Naive thymus-derived CD8-positive, alpha-beta T cell (primary cell): ENCODE measurements around the gene SELPLG. TPM values are rescaled to one million over a fixed set of nuclear protein-coding genes. Genes with fewer than 3 reads are reported as not detected.
A peak's percentile ranks its signal among the peaks of the same experiment; 100 is the strongest.

Experiments
- ATAC-seq, 2 donors: fragments of 150-1000 bp; cut with Tn5 transposase in 1 of 2; sonication (Bioruptor Pico), chemical (Tn5 transposase) in 1 of 2; 1 replicate in 1 of 2; 2 replicates in 1 of 2; pipeline ENCODE4 v1.10.0; 2021; ENCODE audit warnings: mild to moderate bottlenecking in 2 of 2, moderate library complexity in 2 of 2
- POLR2A ChIA-PET: fragments of 350-600 bp; sonication (Branson Sonifier 250); formaldehyde crosslinking; loops from one replicate; lab custom pipeline; 2021; ENCODE audit warnings: antibody characterized with exemption; lab: Charles Lee
- DNase-seq, 10 donors: peaks; one replicate each; pipeline versions ENCODE4 v3.0.0 to v3.0.0-alpha.2; 2020 to 2022
- H3K27ac Mint-ChIP-seq, 10 donors: one replicate each; pipeline ENCODE4 v1.8.0; 2020 to 2022; ENCODE audit warnings: mild to moderate bottlenecking in 10 of 10, mixed read lengths in 10 of 10, moderate library complexity in 4 of 10, inconsistent platforms in 1 of 10
- H3K27me3 Mint-ChIP-seq, 5 donors: one replicate each; pipeline ENCODE4 v1.8.0; 2021 to 2022; ENCODE audit warnings: mixed read lengths in 5 of 5
- H3K36me3 Mint-ChIP-seq, 3 donors: one replicate each; pipeline ENCODE4 v1.8.0; 2020 to 2022; ENCODE audit warnings: mixed read lengths in 3 of 3, mild to moderate bottlenecking in 2 of 3, inconsistent platforms in 1 of 3
- H3K4me1 Mint-ChIP-seq, 4 donors: one replicate each; pipeline ENCODE4 v1.8.0; 2021 to 2022; ENCODE audit warnings: mixed read lengths in 4 of 4
- H3K4me3 Mint-ChIP-seq, 10 donors: one replicate each; pipeline ENCODE4 v1.8.0; 2020 to 2022; ENCODE audit warnings: mild to moderate bottlenecking in 10 of 10, mixed read lengths in 10 of 10, moderate library complexity in 6 of 10, inconsistent platforms in 1 of 10
- H3K9me3 Mint-ChIP-seq, 9 donors: one replicate each; pipeline ENCODE4 v1.8.0; 2020 to 2022; ENCODE audit warnings: mixed read lengths in 9 of 9, mild to moderate bottlenecking in 3 of 9, inconsistent platforms in 1 of 9, moderate library complexity in 1 of 9
- polyA plus RNA-seq, 3 donors: library from polyadenylated mRNA; unstranded; fragments of 300-500 nt; fragmentation: Illumina TruSeq; gene quantifications; one replicate each; pipeline ENCODE4 v1.2.3, GENCODE V29; 2021
- total RNA-seq, 8 experiments: library from RNA in 2 of 8; stranded (reverse) in 2 of 8; gene quantifications; one replicate each; pipeline ENCODE4 v1.2.3 and lab custom pipeline; 2021 to 2026

SELPLG gene
- total and polyA plus RNA-seq, 5 experiments from 2014 or later, result 157 to 720 (median 453) TPM

DNA sequence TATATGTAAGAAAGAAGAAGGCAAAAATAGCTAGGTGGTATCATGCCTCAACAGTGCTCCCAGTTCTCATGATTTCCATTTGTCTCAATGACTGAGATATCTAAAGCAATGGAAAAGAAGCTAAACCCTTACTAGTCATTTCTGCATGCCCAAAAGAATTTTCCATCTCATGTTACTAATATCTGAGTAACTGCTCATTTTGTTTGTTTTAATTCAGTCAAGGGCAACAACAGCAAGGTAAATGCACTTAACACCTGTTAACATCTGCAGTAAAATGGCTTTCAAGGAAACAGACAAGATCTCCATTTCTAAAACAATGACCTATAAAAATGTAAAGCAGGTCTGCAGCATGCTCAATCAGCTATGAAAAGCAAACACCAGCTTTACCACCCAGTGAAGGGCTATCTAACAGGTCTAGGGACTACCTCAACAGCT, 19.4 kb upstream of the SELPLG start:
- no peaks in the 10 kb centered on the region for H3K36me3 Mint-ChIP-seq
- ATAC-seq, result no peak
- POLR2A ChIA-PET, result interaction anchor here (0.9 to 1.5 kb wide), 3 partner anchors 11 to 20 kb away, joined by 3 read pairs; partner anchors contain the start of gene SELPLG

DNA sequence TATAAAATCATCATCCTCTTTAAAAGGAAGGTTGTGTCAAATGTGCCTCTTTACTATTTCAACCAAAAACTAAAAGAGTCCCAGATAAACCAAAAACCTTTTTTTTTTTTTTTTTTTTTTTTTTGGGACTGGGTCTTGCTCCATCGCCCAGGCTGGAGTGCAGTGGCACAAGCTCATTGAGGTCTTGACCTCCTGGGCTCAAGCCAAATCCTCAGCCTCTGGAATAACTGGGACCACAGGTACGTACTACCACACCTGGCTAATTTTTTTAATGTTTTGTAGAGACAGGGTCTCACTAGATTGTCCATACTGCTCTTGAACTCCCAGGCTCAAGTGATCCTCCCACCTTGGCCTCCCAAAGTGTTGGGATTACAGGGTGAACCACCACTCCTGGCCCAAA, 16.4 kb upstream of the SELPLG start:
- peak overlapping the region in 2 of 10 donors; percentile 22 to 63 for H3K27ac Mint-ChIP-seq
- H3K36me3 Mint-ChIP-seq, result no peaks in the 10 kb centered on the region
- ATAC-seq (no peak), DNase-seq (no peak)
- peaks cover 19 to 41% (median 25%) of the 10 kb centered on the region in 4 donors for H3K4me1 Mint-ChIP-seq
- H3K9me3 Mint-ChIP-seq, result no peaks in the 10 kb centered on the region
- POLR2A ChIA-PET, result interaction anchor here (0.7 to 2.6 kb wide), 4 partner anchors 10 to 32 kb away, joined by 3 to 12 read pairs (median 5); no protein-coding TSS in a partner anchor
- no peak overlapping the region for H3K4me3 Mint-ChIP-seq
- H3K27me3 Mint-ChIP-seq, result no peaks in the 10 kb centered on the region

More for the DNA sequence above, 19.4 kb upstream of the SELPLG start:
- Mint-ChIP-seq H3K4me3 (no peak overlapping the region), H3K27me3 (no peaks in the 10 kb centered on the region), H3K4me1 (peaks cover 0 to 12% (median 4%) of the 10 kb centered on the region in 4 donors), H3K9me3 (no peaks in the 10 kb centered on the region), H3K27ac (peak overlapping the region in 2 of 10 donors; percentile 13 to 35)
- DNase-seq, result no peak

DNA sequence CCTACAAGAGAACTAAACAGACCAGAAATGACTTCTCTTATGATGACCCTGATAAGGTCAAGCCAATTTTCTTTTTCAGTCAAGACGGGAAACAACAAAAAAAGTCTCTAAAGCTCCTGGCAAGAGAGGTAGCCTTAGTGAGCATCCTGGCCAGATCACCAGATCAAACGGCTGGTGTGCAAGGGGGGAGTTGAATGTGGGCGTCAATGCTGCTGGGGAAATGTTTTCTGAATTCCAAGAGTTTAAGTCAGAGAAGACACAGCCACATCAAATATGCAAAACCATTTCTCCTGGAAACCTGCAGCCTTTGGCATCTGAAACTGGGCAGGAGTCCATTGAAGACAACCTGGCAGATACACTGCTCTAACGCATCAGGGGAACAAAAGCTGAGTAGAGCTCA, 16.0 kb upstream of the SELPLG start:
- H3K4me1 Mint-ChIP-seq, result peaks cover 22 to 45% (median 28%) of the 10 kb centered on the region in 4 donors
- H3K27ac Mint-ChIP-seq, result peak overlapping the region in 6 of 10 donors; percentile 6 to 63 (median 32)
- no peaks in the 10 kb centered on the region for H3K9me3 Mint-ChIP-seq
- H3K36me3 Mint-ChIP-seq, result no peaks in the 10 kb centered on the region
- ATAC-seq, result no peak
- no peak for DNase-seq
- POLR2A ChIA-PET, result interaction anchor here (0.7 to 2.6 kb wide), 4 partner anchors 11 to 32 kb away, joined by 3 to 12 read pairs (median 5); no protein-coding TSS in a partner anchor
- no peaks in the 10 kb centered on the region for H3K27me3 Mint-ChIP-seq
- H3K4me3 Mint-ChIP-seq, result no peak overlapping the region

DNA sequence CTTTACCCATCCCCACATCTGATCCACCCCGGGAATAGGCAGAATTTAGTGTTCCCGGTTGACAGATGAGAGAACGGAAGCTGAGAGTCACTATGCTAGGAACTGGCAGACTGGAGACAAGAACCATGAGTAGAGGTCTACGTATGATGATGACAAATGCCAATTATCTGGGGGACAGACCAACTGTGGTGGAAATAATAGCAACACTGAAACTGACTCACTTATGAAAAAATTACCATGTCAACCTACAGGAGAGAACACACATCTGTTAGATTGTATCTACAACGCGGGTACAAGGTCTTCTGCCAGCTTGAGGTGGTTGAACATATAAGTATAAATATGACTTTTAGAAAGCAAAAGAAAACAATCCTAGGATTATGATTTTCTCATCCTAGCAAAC, 15.4 kb upstream of the SELPLG start:
- no peak for ATAC-seq
- DNase-seq, result no peak
- Mint-ChIP-seq H3K27me3 (no peaks in the 10 kb centered on the region), H3K27ac (peak overlapping the region in 4 of 10 donors; percentile 6 to 63 (median 29)), H3K4me1 (peaks cover 22 to 51% (median 31%) of the 10 kb centered on the region in 4 donors), H3K4me3 (no peak overlapping the region), H3K36me3 (no peaks in the 10 kb centered on the region), H3K9me3 (no peaks in the 10 kb centered on the region)
- POLR2A ChIA-PET, result interaction anchor here (1.4 to 2.6 kb wide), 2 partner anchors 14 to 28 kb away, joined by 4 to 12 read pairs; no protein-coding TSS in a partner anchor

DNA sequence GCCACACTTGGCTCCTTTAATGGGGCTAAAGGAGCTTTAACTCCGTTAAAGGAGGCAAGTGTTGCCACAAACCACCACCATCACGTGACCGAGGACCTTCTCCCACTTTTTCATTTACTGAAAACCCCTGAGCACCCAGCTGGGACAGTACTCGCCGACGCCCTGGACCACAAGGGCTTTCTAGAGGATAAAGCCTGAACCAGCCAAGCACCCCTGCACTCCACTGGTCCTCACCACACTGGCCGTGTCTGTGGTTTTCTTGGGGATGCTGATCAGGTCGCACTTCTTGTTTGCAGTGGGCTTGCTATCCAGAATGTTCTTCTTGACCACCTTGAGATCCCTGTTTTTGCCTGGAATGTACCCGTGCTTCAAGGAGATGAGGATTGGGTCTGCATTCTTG, 14.7 kb upstream of the SELPLG start:
- Mint-ChIP-seq H3K27ac (peak overlapping the region in 4 of 10 donors; percentile 25 to 79 (median 68)), H3K27me3 (no peaks in the 10 kb centered on the region), H3K9me3 (no peaks in the 10 kb centered on the region), H3K4me1 (peaks cover 24 to 51% (median 31%) of the 10 kb centered on the region in 4 donors), H3K4me3 (no peak overlapping the region), H3K36me3 (no peaks in the 10 kb centered on the region)
- ATAC-seq, result no peak
- POLR2A ChIA-PET, result interaction anchor here (1.4 to 4.9 kb wide), 2 partner anchors 14 to 28 kb away, joined by 4 to 110 read pairs; partner anchors contain the start of gene SELPLG
- DNase-seq, result no peak

DNA sequence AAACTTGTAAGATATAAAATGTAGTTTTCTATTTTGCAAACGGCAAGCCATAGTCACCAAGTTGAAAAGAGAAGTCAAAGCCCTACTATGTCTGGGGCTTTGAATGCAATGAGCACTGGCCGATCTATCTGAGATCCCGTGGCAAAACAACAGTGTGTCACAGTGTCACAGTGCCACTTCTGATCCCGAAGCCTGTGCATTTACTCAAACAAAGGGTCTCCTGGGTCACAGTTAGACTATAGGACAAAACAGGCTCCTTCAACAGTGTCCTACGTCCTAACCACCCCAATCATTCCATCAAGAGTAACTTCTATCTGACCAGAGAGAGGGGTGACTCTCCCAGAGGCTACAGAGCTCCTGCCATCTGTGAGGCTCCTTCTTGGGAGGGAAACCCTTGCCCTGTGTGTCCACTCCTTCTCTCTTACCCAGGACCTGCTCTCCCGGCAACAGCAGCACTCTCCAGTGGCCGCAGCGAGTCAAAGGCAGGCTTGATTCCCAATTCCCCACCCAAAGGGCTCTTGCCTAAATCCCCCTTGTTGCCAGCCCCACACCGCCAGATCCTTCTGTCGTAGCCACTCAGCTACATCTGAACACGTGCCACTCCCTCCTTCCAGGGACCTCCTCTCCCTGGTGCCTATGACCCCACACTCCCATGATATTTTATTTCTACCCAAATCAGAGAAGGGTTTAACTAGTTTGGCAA, 14.0 kb upstream of the SELPLG start:
- Mint-ChIP-seq H3K27me3 (no peaks in the 10 kb centered on the region), H3K36me3 (no peaks in the 10 kb centered on the region), H3K4me1 (peaks cover 24 to 49% (median 31%) of the 10 kb centered on the region in 4 donors), H3K4me3 (peak overlapping the region in 3 of 10 donors; percentile 15 to 36 (median 18)), H3K9me3 (no peaks in the 10 kb centered on the region), H3K27ac (peak overlapping the region in 8 of 10 donors; percentile 51 to 86 (median 69))
- DNase-seq (no peak), ATAC-seq (no peak)
- POLR2A ChIA-PET, result interaction anchor here (0.8 to 4.9 kb wide), 5 partner anchors 14 to 85 kb away, joined by 3 to 110 read pairs (median 6); partner anchors contain the start of genes ISCU and SELPLG

DNA sequence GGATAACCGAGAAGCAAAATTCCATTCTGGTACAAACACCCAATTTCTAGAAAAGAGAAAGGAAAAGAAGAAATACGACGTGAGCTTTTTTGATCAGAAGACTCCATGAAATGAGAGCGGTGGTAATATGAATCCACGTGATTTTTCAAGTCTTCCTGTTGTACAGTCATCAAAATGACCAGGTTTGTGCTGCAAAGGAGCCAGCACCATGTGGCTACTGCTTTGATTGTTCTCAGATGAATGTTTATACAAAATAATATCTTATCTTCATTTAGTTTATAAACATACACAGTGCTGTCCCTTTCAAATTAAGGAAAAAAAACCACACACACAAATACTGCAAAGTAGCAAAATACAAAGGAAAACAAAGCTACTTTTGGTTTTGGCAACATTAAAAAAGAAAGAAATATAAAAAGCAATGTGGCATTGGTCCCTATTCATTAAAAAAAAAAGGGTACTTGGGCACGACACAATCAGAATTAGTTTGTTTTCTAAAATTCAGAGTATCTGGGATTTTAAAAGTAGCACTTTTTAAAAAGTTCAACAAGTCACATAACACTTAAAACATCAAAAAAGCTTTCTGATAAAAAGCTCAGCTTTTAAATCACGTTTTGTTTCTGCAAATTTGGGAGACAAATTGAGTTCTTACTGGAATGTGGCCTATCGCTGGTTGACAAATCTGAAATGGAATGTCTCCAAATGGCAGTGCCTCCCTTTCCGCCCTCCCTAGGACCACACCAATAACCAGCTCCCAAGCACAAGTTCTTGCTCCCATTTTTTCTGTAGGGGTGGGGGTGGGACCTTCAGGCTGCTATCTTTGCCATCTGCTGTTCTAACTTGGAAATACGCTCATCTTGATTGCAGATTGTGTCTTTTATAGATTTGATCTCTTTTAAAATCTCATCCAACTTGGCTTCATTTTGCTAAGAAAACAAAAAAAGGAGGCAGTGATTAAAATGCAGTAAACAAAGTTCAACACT, 13.2 kb upstream of the SELPLG start:
- peak overlapping the region; percentile 52 to 83 (median 73) for H3K4me3 Mint-ChIP-seq
- ATAC-seq (peak; percentile 48 to 66), DNase-seq (no peak)
- peaks cover 27 to 56% (median 33%) of the 10 kb centered on the region in 4 donors for H3K4me1 Mint-ChIP-seq
- no peaks in the 10 kb centered on the region for H3K9me3 Mint-ChIP-seq
- H3K27me3 Mint-ChIP-seq, result no peaks in the 10 kb centered on the region
- peak overlapping the region; percentile 74 to 96 (median 87) for H3K27ac Mint-ChIP-seq
- POLR2A ChIA-PET, result interaction anchor here (0.6 to 4.9 kb wide), 10 partner anchors 13 to 962 kb away, joined by 3 to 110 read pairs (median 4); partner anchors contain the start of genes ISCU, SART3 and SELPLG
- H3K36me3 Mint-ChIP-seq, result no peaks in the 10 kb centered on the region

DNA sequence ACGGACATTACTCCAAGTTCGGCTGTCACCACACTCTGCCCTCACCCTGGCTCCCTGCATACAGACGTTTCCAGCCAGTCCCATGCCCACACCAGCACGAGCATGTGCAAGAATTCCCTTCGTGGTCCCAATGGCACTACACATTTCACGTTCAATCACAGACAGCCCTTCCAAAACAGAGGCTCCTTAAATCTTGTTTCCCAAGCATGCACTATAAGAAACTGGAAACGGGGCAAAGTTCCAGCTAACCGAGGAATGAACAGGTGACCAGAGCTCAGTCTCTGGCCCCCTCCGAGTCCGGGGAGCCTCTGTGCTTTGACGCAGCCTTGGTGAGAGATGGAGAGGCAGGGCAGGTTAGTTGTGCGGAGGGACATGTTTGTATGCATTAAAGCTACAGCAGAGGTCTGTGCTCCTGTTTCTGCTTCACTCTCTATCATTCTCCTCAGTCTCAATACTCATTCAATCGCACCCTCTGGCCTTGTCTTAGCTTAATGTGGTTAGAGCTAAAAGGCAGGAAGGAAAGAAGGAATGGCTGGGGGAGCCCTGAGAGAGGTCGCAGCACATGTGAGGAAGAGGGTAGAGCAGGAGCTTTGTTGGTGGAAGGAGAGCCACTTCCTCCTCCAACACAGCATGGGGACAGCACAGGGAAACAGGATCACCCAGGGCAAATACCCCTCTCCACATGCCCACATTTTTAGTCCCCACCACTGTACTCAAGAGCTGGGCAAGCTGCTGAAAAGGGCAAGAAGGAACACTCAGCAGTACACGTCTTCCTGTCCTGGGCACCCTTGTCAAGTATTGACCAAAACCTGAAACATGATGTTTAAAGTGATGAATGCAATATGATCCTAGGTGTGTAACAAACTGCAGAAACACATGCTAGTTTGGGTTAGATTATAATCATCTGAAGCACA, 12.2 kb upstream of the SELPLG start:
- Mint-ChIP-seq H3K27ac (peak overlapping the region; percentile 74 to 96 (median 87)), H3K36me3 (no peaks in the 10 kb centered on the region), H3K9me3 (no peaks in the 10 kb centered on the region), H3K4me3 (peak overlapping the region; percentile 52 to 83 (median 73)), H3K4me1 (peaks cover 27 to 66% (median 37%) of the 10 kb centered on the region in 4 donors), H3K27me3 (no peaks in the 10 kb centered on the region)
- POLR2A ChIA-PET, result interaction anchor here (0.6 to 4.9 kb wide), 10 partner anchors 12 to 961 kb away, joined by 3 to 110 read pairs (median 5); partner anchors contain the start of genes ISCU, SART3 and SELPLG
- DNase-seq (no peak), ATAC-seq (peak; percentile 61)

DNA sequence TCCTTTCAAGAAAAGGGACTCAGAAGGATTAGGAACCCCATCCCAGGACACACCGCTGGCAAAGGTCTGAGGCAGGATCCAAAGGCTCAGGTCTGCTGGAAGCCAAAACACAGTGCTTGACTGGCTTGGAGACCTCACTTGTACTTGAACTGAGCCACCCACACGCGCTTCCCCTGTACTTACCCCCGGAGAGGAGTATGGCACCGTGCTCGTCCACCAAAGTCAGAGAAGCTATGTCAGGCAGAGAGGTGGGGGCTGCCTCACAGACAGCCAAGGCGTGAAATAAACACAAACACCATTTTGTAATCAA, 11.1 kb upstream of the SELPLG start:
- no peak for ATAC-seq
- no peak for DNase-seq
- H3K4me1 Mint-ChIP-seq, result peaks cover 33 to 75% (median 38%) of the 10 kb centered on the region in 4 donors
- H3K4me3 Mint-ChIP-seq, result peak overlapping the region in 1 of 10 donors; percentile 34
- H3K27ac Mint-ChIP-seq, result peak overlapping the region in 7 of 10 donors; percentile 40 to 93 (median 86)
- H3K36me3 Mint-ChIP-seq, result no peaks in the 10 kb centered on the region
- no peaks in the 10 kb centered on the region for H3K27me3 Mint-ChIP-seq
- POLR2A ChIA-PET, result interaction anchor here (1.7 to 4.9 kb wide), 2 partner anchors 11 to 82 kb away, joined by 7 to 110 read pairs; partner anchors contain the start of genes ISCU and SELPLG
- no peaks in the 10 kb centered on the region for H3K9me3 Mint-ChIP-seq

DNA sequence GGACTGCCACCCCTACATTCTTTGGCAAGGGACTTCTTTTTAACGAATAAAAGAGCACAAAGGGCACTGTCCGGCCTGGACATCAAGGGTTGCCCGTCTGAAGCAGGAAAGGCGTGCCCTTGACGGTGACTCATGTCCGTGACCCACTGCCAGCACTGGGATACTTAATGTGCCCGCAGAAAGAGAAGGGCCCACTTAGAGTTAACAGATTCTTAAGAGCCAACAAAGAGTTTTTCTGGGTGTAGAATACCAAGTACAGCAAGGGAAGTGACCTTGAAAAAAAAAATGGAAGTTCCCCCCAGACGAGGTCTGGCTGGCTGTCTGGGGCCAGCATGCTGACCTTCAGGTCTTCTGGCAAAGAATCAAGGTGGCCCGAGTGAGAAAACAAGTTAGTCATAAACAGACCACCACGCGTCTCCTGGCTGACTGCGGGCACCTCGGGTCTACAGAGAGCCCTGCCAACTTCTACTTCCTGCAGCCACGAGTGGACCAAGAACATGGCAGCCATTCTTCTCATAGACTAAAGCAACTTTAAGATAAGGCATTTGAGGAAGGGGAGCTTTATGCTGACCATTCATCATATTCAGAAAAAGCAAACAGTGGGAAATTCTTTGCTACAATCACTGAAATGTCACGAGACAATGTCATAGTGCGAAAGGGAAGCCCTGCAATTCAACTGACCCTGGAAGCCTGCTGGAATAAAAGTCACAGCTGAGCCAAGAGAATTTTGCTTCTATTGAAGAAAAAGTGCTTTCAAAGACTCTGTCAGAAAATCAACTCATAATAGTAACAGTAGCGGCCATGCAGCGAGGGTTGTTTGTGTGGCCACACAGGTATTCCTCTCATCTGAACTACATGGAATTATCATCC, 10.5 kb upstream of the SELPLG start:
- ATAC-seq (no peak), DNase-seq (no peak)
- Mint-ChIP-seq H3K9me3 (no peaks in the 10 kb centered on the region), H3K4me1 (peaks cover 33 to 80% (median 41%) of the 10 kb centered on the region in 4 donors), H3K36me3 (no peaks in the 10 kb centered on the region), H3K27ac (peak overlapping the region in 4 of 10 donors; percentile 38 to 89 (median 67)), H3K4me3 (no peak overlapping the region), H3K27me3 (no peaks in the 10 kb centered on the region)
- POLR2A ChIA-PET, result interaction anchor here (4.9 kb wide), 1 partner anchor 10 kb away, joined by 110 read pairs; the partner anchor contains the start of gene SELPLG
